WTC11 (cell line): ENCODE results near the gene KHDC1L.
"Not testable (repeated sequence)": the region's sequence is repeated elsewhere in the genome, so short reads cannot be mapped to it uniquely, and the experiment has no call there.

Experiments used
- CBFB ChIP-seq: sonication (generic); formaldehyde crosslinking; IDR thresholded peaks from 2 replicates; pipeline ENCODE4 v1.8.1; 2022; ENCODE audit warnings: mild to moderate bottlenecking, low read depth, missing genetic modification reagents
- FOXP1 ChIP-seq: sonication (generic); formaldehyde crosslinking; IDR thresholded peaks from 2 replicates; pipeline ENCODE4 v1.8.0; 2022; ENCODE audit warnings: missing genetic modification reagents, mild to moderate bottlenecking, moderate library complexity, borderline replicate concordance
- HMGXB4 ChIP-seq: sonication (generic); formaldehyde crosslinking; IDR thresholded peaks from 2 replicates; pipeline ENCODE4 v1.8.1; 2023; ENCODE audit warnings: mild to moderate bottlenecking, moderate library complexity, missing genetic modification reagents
- NFE2L1 ChIP-seq: sonication (generic); formaldehyde crosslinking; IDR thresholded peaks from 2 replicates; pipeline ENCODE4 v1.8.1; 2023; ENCODE audit warnings: missing genetic modification reagents
- NR1H2 ChIP-seq: sonication (generic); formaldehyde crosslinking; IDR thresholded peaks from 2 replicates; pipeline ENCODE4 v1.9.0; 2021; ENCODE audit warnings: mild to moderate bottlenecking, moderate library complexity, missing genetic modification reagents
- TEAD4 ChIP-seq: sonication (generic); formaldehyde crosslinking; IDR thresholded peaks from 2 replicates; pipeline ENCODE4 v1.8.0; 2022; ENCODE audit warnings: mild to moderate bottlenecking, missing genetic modification reagents
- ZNF121 ChIP-seq: sonication (generic); formaldehyde crosslinking; IDR thresholded peaks from 2 replicates; pipeline ENCODE4 v1.8.0; 2023; ENCODE audit warnings: missing genetic modification reagents
- ZNF138 ChIP-seq: sonication (generic); formaldehyde crosslinking; conservative IDR thresholded peaks from 2 replicates; pipeline ENCODE4 v1.8.1; 2022; ENCODE audit warnings: mild to moderate bottlenecking, moderate library complexity, missing genetic modification reagents
- ZNF396 ChIP-seq: fragments of 250-450 bp; sonication (Bioruptor Pico); IDR thresholded peaks from 2 replicates; pipeline ENCODE4 v1.8.0; 2021; ENCODE audit warnings: mild to moderate bottlenecking, moderate library complexity, borderline replicate concordance
- TF ChIP-seq, protein P1 (sequence below): fragments of 200-600 bp; IDR thresholded peaks from 2 replicates; pipeline ENCODE4 v1.8.0; 2022; ENCODE audit warnings: antibody characterized with exemption
- TF ChIP-seq, protein P2 (sequence below): fragments of 250-450 bp; sonication (Bioruptor Pico); IDR thresholded peaks from 2 replicates; pipeline ENCODE4 v1.9.0; 2021; ENCODE audit warnings: moderate library complexity, mild to moderate bottlenecking, inconsistent platforms, borderline replicate concordance

- TF ChIP-seq NR1H2 (CRISPR knock-in tag); ZNF396; CBFB (CRISPR knock-in tag); HMGXB4 (CRISPR knock-in tag); ZNF121 (CRISPR knock-in tag); ZNF138 (CRISPR knock-in tag); NFE2L1 (CRISPR knock-in tag); TEAD4 (CRISPR knock-in tag); FOXP1 (CRISPR knock-in tag): not testable (repeated sequence)
- TF ChIP-seq, protein P1, sequence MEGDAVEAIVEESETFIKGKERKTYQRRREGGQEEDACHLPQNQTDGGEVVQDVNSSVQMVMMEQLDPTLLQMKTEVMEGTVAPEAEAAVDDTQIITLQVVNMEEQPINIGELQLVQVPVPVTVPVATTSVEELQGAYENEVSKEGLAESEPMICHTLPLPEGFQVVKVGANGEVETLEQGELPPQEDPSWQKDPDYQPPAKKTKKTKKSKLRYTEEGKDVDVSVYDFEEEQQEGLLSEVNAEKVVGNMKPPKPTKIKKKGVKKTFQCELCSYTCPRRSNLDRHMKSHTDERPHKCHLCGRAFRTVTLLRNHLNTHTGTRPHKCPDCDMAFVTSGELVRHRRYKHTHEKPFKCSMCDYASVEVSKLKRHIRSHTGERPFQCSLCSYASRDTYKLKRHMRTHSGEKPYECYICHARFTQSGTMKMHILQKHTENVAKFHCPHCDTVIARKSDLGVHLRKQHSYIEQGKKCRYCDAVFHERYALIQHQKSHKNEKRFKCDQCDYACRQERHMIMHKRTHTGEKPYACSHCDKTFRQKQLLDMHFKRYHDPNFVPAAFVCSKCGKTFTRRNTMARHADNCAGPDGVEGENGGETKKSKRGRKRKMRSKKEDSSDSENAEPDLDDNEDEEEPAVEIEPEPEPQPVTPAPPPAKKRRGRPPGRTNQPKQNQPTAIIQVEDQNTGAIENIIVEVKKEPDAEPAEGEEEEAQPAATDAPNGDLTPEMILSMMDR: not testable (repeated sequence)
- TF ChIP-seq, protein P2, sequence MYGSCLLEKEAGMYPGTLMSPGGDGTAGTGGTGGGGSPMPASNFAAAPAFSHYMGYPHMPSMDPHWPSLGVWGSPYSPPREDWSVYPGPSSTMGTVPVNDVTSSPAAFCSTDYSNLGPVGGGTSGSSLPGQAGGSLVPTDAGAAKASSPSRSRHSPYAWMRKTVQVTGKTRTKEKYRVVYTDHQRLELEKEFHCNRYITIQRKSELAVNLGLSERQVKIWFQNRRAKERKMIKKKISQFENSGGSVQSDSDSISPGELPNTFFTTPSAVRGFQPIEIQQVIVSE (CRISPR knock-in tag): not testable (repeated sequence)
Measured at GRCh38 chr6:73233971-73234370, 8.7 kb upstream of the KHDC1L start.
